RWPE1 (cell line): ENCODE data around the gene CDYL2.
A peak's percentile ranks its signal among the peaks of the same experiment; 100 is the strongest.

Experiments used
- CTCF ChIA-PET: fragments of 350-600 bp; sonication (Branson Sonifier 250); formaldehyde crosslinking; extraction: SDS; loops from one replicate; lab custom pipeline; 2021; lab: Yijun Ruan, JAX
- POLR2A ChIA-PET: fragments of 400-600 bp; formaldehyde crosslinking; extraction: SDS; loops from one replicate; lab custom pipeline; 2020; ENCODE audit warnings: antibody characterized with exemption; ENCODE audit not compliant: low non-redundant PET; lab: Yijun Ruan, JAX
- DNase-seq: peaks from one replicate; pipeline ENCODE4 v3.0.0; 2012; ENCODE audit warnings: low spot score
- H3K27ac ChIP-seq: fragments of 450-650 bp; 2 replicates; pipeline ENCODE4 v1.5.1; 2017
- TF ChIP-seq, protein P1 (sequence below): fragments of 450-650 bp; conservative IDR thresholded peaks from 2 replicates; pipeline ENCODE4 v1.5.1; 2017; ENCODE audit warnings: low read depth, mild to moderate bottlenecking

Gene CDYL2, protein sequence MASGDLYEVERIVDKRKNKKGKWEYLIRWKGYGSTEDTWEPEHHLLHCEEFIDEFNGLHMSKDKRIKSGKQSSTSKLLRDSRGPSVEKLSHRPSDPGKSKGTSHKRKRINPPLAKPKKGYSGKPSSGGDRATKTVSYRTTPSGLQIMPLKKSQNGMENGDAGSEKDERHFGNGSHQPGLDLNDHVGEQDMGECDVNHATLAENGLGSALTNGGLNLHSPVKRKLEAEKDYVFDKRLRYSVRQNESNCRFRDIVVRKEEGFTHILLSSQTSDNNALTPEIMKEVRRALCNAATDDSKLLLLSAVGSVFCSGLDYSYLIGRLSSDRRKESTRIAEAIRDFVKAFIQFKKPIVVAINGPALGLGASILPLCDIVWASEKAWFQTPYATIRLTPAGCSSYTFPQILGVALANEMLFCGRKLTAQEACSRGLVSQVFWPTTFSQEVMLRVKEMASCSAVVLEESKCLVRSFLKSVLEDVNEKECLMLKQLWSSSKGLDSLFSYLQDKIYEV

DNA sequence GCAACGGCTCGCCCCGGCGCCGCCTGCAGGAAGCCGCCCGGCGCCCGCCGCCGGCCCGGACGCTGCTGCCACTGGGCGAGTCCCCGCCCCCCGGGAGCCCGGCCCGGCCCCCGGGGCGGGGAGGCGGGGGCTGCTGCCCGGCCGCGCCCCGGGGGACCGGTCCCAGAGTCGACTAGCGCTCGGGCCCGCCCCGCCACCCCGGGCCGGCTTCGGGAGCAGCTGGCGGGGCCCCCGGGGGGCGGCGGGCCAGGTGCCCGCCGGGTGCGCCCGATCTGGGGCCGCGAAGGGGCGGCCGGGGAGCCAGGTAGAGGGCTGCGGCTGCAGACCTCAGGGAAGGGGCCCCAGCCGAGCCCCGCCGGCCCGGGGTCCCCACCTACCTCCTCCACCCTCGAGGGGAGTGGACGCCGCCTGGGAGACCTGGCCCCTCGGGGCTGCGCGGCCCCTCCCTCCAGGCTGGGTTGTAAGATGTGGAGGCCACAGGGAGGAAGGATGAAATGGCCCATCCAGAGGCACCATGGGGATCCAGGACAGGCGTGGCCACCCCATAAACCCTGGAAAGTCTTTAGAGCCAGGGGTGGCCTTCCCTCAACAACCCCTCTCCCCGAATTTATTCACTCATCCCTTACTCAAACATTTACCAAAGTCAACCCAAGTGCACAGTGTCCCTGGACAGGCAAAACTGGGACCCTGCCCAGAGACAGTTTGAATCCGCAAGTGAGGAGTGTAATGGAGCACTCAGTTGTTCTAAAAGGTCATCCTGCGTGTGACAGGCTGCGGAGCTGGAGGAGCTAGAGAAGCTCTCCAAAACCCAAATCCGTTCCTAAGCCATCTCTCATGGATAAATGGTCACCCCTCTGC lies at the start of gene CDYL2:
CDYL2 (minus strand) TSS at position 73 of the 858 bp plus-strand sequence. CDS start 425 bp downstream, outside the sequence.
- CTCF ChIA-PET, result no interaction called here
- POLR2A ChIA-PET, result no interaction called here
- peak; percentile 20 for DNase-seq
- TF ChIP-seq, protein P1, sequence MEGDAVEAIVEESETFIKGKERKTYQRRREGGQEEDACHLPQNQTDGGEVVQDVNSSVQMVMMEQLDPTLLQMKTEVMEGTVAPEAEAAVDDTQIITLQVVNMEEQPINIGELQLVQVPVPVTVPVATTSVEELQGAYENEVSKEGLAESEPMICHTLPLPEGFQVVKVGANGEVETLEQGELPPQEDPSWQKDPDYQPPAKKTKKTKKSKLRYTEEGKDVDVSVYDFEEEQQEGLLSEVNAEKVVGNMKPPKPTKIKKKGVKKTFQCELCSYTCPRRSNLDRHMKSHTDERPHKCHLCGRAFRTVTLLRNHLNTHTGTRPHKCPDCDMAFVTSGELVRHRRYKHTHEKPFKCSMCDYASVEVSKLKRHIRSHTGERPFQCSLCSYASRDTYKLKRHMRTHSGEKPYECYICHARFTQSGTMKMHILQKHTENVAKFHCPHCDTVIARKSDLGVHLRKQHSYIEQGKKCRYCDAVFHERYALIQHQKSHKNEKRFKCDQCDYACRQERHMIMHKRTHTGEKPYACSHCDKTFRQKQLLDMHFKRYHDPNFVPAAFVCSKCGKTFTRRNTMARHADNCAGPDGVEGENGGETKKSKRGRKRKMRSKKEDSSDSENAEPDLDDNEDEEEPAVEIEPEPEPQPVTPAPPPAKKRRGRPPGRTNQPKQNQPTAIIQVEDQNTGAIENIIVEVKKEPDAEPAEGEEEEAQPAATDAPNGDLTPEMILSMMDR, result no peak
- no peak within 1 kb of the TSS for H3K27ac ChIP-seq

DNA sequence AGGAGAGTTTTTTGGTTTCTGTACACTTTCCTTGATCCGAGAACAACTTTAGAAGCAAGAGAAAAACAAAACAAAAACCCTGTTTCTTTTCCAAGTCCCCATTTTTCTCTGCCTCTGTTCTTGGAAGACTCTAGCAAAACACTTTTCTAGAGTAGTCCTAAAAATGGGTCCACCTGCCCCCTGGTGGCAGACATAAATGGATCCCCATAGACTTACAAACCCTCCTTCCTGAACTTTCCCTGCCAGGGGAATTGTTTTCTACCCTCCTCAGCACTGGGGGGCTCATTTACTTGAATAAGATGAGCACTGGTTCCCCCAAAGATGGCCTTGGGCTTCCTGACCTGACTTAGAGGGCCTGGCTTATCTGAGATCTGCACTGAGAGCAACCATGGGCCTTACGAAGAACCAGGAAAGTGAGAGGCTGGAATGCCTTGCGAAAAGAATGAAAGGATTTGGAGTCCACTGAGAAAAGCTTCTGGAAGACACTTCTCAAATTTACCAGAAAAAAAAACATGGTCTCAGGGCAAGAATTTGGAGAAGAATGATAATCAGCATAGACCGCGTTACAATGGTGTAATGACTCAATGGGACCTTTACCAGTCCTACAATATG lies 48.0 kb upstream of the CDYL2 start:
- POLR2A ChIA-PET, result no interaction called here
- peak; percentile 5 for DNase-seq
- H3K27ac ChIP-seq, result no peak overlapping the region
- CTCF ChIA-PET, result no interaction called here
- TF ChIP-seq, protein P1, result 0 out of 2 replicates have a peak, but pooled peaks have one; percentile 11

DNA sequence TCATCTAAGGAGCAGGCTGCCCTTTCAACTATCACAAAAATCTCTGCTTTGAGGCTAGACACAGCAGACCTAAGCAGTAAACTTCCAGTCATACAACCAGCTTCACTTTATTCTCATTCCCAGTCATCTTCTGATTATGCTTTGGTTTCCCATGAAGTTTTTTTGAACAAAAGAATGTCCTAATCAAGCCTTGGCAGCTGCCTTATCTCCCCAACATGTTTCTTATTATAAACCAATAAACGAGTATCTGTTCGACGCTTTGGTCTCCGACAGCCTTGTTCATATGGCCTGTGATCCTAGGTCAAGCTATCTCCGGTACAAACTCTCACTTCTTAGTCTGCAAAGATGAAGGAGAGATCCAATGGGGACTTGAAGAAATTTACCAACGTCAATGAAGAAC lies 47.4 kb upstream of the CDYL2 start:
- no peak for DNase-seq
- ChIA-PET CTCF (interaction anchor here (0.6 kb wide), 1 partner anchor 962 kb away, joined by 4 read pairs; no protein-coding TSS in a partner anchor), POLR2A (no interaction called here)
- TF ChIP-seq, protein P1, result no peak
- H3K27ac ChIP-seq, result no peak overlapping the region

DNA sequence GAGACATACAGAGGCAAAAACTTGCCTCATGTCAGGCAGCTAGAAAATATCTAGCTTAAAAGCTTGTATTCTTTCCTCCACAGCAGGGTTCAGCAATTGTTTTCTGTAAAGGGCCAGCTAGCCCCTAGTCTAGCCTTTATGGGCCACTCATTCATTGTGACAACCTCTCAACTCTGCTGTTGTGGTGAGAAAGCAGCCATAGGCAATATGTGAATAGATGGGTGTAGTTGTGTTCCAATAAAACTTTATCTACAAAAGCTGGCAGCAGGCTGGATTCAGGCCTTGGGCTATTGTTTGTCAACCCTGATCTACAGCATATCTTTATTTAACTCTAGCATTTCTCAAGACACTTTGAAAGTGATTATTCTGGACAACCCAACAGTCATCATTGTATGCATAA lies 46.4 kb upstream of the CDYL2 start:
- no peak for DNase-seq
- TF ChIP-seq, protein P1, result no peak
- ChIA-PET CTCF (no interaction called here), POLR2A (no interaction called here)
- no peak overlapping the region for H3K27ac ChIP-seq

DNA sequence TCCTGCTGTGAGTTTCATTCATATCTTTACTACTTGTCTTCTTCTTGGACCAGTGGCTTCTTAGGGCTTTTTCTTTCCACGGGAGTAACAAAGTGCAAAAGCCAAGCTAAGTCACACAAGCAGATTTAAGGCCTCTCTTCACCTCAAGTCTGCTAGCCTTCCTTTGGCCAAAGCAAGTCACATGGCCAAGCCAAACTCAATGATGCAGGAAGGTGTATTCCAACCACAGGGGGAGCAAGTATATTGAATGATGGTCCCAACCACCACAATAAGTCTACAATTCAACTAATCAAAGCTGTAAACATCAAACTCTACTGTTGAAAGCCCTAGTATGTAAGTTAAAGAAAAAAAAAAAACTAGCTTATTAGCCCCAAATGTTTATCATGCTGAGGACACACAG lies 44.5 kb upstream of the CDYL2 start:
- POLR2A ChIA-PET, result no interaction called here
- CTCF ChIA-PET, result interaction anchor here (0.7 kb wide), 1 partner anchor 39 kb away, joined by 6 read pairs; no protein-coding TSS in a partner anchor
- DNase-seq, result no peak
- no peak overlapping the region for H3K27ac ChIP-seq
- TF ChIP-seq, protein P1, result no peak

DNA sequence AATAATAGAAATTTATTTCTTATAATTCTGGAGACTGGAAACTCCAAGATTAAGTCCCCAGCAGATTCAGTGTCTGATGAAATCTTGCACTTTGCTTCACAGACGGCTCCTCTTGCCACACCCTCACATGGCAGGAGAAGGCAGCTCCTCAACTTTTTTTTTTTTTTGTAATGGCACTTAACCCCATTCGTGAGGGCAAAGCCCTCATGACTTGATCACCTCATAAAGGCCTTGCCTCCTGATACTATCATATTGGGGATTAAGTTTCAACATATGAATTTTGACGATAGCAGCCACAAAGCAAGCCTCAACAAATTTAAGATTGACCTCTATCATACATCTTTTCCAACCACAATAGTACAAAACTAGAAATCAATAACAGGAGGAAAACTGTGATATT lies 42.3 kb upstream of the CDYL2 start:
- POLR2A ChIA-PET, result no interaction called here
- CTCF ChIA-PET, result no interaction called here
- DNase-seq, result no peak
- TF ChIP-seq, protein P1, result no peak
- H3K27ac ChIP-seq, result no peak overlapping the region
